Mesendoderm (in vitro differentiated cells): ENCODE results near the gene ESRP2.

Source experiments
- DNase-seq: peaks from one replicate; pipeline ENCODE4 v3.0.0; 2013
- H2AK5ac ChIP-seq: 2 replicates; pipeline ENCODE4 v1.6.1; 2013; ENCODE audit warnings: low read length, inconsistent platforms
- H2BK120ac ChIP-seq: 2 replicates; pipeline ENCODE4 v1.6.1; 2013; ENCODE audit warnings: low read depth, mild to moderate bottlenecking, low read length, moderate library complexity, mixed read lengths
- H2BK15ac ChIP-seq: replicated peaks from 2 replicates; pipeline ENCODE4 v1.6.1; 2013; ENCODE audit warnings: low read depth, mild to moderate bottlenecking, moderate library complexity
- H2BK5ac ChIP-seq: 2 replicates; pipeline ENCODE4 v1.6.1; 2013; ENCODE audit warnings: low read length, inconsistent platforms
- H3K18ac ChIP-seq: 2 replicates; pipeline ENCODE4 v1.6.1; 2013; ENCODE audit warnings: mild to moderate bottlenecking, low read length, mixed read lengths
- H3K23ac ChIP-seq: one replicate; pipeline ENCODE4 v1.6.1; 2013; ENCODE audit warnings: low read length
- H3K27ac ChIP-seq: 2 replicates; pipeline ENCODE4 v1.5.1; 2013; ENCODE audit warnings: low read depth, mild to moderate bottlenecking, inconsistent platforms, low read length, moderate library complexity
- H3K27me3 ChIP-seq: 2 replicates; pipeline ENCODE4 v1.6.1; 2013; ENCODE audit warnings: low read length, control low read depth, mild to moderate bottlenecking, inconsistent platforms; ENCODE audit not compliant: insufficient read depth, poor library complexity
- H3K36me3 ChIP-seq: 2 replicates; pipeline ENCODE4 v1.6.1; 2013; ENCODE audit warnings: low read length, inconsistent platforms; ENCODE audit not compliant: control insufficient read depth, insufficient read depth
- H3K4ac ChIP-seq: one replicate; pipeline ENCODE4 v1.6.1; 2013; ENCODE audit warnings: low read depth, mild to moderate bottlenecking, low read length, moderate library complexity
- H3K4me1 ChIP-seq: 2 replicates; pipeline ENCODE4 v1.6.1; 2013; ENCODE audit warnings: low read depth, low read length, inconsistent platforms; ENCODE audit not compliant: control insufficient read depth
- H3K4me2 ChIP-seq: 2 replicates; pipeline ENCODE4 v1.6.1; 2013; ENCODE audit warnings: low read length
- H3K4me3 ChIP-seq: 2 replicates; pipeline ENCODE4 v1.5.1; 2013; ENCODE audit warnings: mild to moderate bottlenecking, low read length
- H3K56ac ChIP-seq: one replicate; pipeline ENCODE4 v1.6.1; 2013; ENCODE audit warnings: low read length
- H3K79me1 ChIP-seq: 2 replicates; pipeline ENCODE4 v1.6.1; 2013; ENCODE audit warnings: low read length, inconsistent platforms
- H3K79me2 ChIP-seq: 2 replicates; pipeline ENCODE4 v1.6.1; 2013; ENCODE audit warnings: mild to moderate bottlenecking, low read length; ENCODE audit not compliant: control insufficient read depth, insufficient read depth
- H3K9ac ChIP-seq: 2 replicates; pipeline ENCODE4 v1.6.1; 2013; ENCODE audit warnings: low read length, inconsistent platforms
- H4K5ac ChIP-seq: one replicate; pipeline ENCODE4 v1.6.1; 2013; ENCODE audit warnings: low read length
- H4K8ac ChIP-seq: one replicate; pipeline ENCODE4 v1.6.1; 2013; ENCODE audit warnings: low read depth, mild to moderate bottlenecking, control low read depth, low read length, moderate library complexity
- WGBS: extraction: QIAGEN DNeasy Blood & Tissue Kit; methylation state at CpG from one replicate; pipeline ENCODE4 v1.1.7; 2013; ENCODE audit warnings: low lambda C conversion rate, missing lambda C conversion rate; ENCODE audit not compliant: insufficient coverage; ENCODE audit errors: extremely low coverage; 5-methylcytosine and 5-hydroxymethylcytosine counted together

Gene ESRP2

DNA sequence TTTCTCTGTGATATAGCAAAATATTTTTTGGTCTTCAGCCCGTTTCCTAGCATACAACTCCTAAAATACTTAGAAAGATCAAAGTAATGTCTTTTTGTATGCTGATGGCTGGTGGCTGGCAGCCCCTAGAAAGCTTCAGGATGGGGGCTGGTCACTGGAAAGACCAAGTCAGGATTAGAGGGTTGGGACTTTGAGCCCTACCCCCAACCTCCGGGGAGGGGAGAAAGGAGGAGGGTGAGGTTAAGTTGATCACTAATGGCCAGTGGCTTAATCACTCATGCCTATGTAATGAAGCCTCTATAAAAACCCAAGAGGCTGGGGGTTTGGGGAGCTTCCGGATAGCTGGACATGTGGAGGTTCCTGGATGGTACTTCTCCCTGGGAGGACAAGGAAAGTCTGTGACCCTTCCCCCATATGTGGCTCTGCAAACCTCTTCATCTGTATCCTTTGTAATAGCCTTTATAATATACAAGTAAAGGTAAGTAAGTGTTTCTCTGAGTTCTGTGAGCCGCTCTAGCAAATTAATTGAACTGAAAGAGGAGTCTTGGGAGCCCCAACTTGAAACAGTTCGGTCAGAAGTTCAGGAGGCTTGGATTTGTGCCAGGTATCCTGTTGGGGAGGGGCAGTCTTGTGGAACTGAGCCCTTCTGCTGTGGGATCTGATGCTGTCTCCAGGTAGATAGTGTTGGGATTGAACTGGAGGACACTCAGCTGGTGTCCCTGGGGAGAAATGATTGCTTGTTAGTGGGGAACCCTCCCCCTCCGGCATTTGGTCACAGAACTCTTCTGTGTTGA lies 31.9 kb upstream of the ESRP2 start:
- peak overlapping the region; percentile 5 for H3K4me2 ChIP-seq
- no peak overlapping the region for H3K4ac ChIP-seq
- peaks cover 7% of the 10 kb centered on the region for H3K79me1 ChIP-seq
- peaks cover 2% of the 10 kb centered on the region for H3K4me1 ChIP-seq
- no peak overlapping the region for H4K5ac ChIP-seq
- no peak overlapping the region for H4K8ac ChIP-seq
- H2BK5ac ChIP-seq = peak overlapping the region; percentile 44
- peak overlapping the region; percentile 1 for H3K56ac ChIP-seq
- DNase-seq = peak; percentile 80
- no peak overlapping the region for H2BK15ac ChIP-seq
- no peaks in the 10 kb centered on the region for H3K27me3 ChIP-seq
- peak overlapping the region; percentile 0 for H3K9ac ChIP-seq
- no peaks in the 10 kb centered on the region for H3K36me3 ChIP-seq
- H2AK5ac ChIP-seq = no peak overlapping the region
- peak overlapping the region; percentile 4 for H3K18ac ChIP-seq
- no peak overlapping the region for H3K4me3 ChIP-seq
- H3K27ac ChIP-seq = no peak overlapping the region
- WGBS = no CpG with 5 or more reads among the region's 6 CpGs
- H3K23ac ChIP-seq = no peak overlapping the region
- H3K79me2 ChIP-seq = peaks cover 45% of the 10 kb centered on the region
- H2BK120ac ChIP-seq = no peak overlapping the region

GRCh38 chr16:68265078-68265920 lies 29.4 kb upstream of the ESRP2 start:
- Histone ChIP-seq H3K79me1 (peaks cover 7% of the 10 kb centered on the region), H3K18ac (peak overlapping the region; percentile 13), H3K9ac (peak overlapping the region; percentile 97), H3K56ac (peak overlapping the region; percentile 99), H3K27ac (peak overlapping the region; percentile 77), H3K79me2 (peaks cover 30% of the 10 kb centered on the region), H3K36me3 (no peaks in the 10 kb centered on the region), H3K4me1 (peaks cover 2% of the 10 kb centered on the region), H3K23ac (peak overlapping the region; percentile 99), H3K4me2 (peak overlapping the region; percentile 39), H4K5ac (no peak overlapping the region), H3K4me3 (peak overlapping the region; percentile 88), H4K8ac (no peak overlapping the region), H2AK5ac (no peak overlapping the region), H2BK15ac (no peak overlapping the region), H3K27me3 (no peaks in the 10 kb centered on the region), H3K4ac (no peak overlapping the region), H2BK120ac (no peak overlapping the region), H2BK5ac (no peak overlapping the region)
- peak; percentile 86 for DNase-seq
- no CpG with 5 or more reads among the region's 23 CpGs for WGBS

- Histone ChIP-seq H2BK120ac (no peak within 1 kb of the TSS), H3K4me1 (peaks cover 2% of the 10 kb centered on the region), H3K27me3 (no peaks in the 10 kb centered on the region), H3K79me1 (peaks cover 4% of the 10 kb centered on the region), H3K56ac (peak within 1 kb of the TSS; percentile 99), H2BK15ac (no peak within 1 kb of the TSS), H3K9ac (peak within 1 kb of the TSS; percentile 97), H4K5ac (no peak within 1 kb of the TSS), H2AK5ac (peak within 1 kb of the TSS; percentile 45), H3K4me2 (peak within 1 kb of the TSS; percentile 71), H3K18ac (peak within 1 kb of the TSS; percentile 61), H2BK5ac (peak within 1 kb of the TSS; percentile 84), H3K23ac (peak within 1 kb of the TSS; percentile 99), H4K8ac (peak within 1 kb of the TSS; percentile 17), H3K4ac (peak within 1 kb of the TSS; percentile 39), H3K4me3 (peak within 1 kb of the TSS; percentile 88), H3K27ac (peak within 1 kb of the TSS; percentile 81), H3K79me2 (peaks cover 21% of the 10 kb centered on the region), H3K36me3 (no peaks in the 10 kb centered on the region)
- no CpG with 5 or more reads among the region's 123 CpGs for WGBS
- DNase-seq = peak; percentile 78
Observed at GRCh38 chr16:68264128-68265077, 28.5 kb upstream of the ESRP2 start, which contains the start of gene SLC7A6. Gene SLC7A6 (plus strand): TSS chr16:68264526. CDS start chr16:68274727, 10,201 bp downstream.

DNA sequence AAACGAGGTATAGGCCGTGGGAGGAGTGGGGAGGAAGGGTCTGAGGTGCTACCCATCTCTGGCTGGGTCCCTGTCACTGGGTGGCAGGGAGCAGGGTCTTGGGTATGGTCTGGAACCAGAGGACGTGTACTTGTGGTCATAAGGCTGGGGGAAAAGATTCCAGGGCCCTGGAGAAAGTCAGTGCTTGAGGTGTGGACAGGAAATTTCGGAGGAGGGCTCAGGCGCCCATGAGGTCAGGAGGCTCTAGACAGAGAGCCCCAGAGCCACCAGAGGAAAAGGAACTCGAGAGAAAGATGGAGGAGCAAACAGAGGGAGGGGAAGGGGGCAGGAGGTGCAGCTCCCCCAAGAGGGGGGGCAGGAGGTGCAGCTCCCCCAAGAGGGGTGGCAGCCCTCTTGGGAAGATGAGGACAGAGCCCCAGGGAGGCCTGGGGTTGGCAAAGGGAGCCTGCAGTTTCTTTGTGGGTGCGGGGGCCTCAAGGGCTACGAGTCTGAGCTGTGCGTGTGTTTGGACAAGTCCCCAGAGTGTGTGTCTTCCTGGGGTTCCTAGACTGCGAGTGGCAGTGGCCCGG lies 27.7 kb upstream of the ESRP2 start:
- Histone ChIP-seq H2BK120ac (no peak overlapping the region), H3K27me3 (no peaks in the 10 kb centered on the region), H2AK5ac (no peak overlapping the region), H3K4me2 (peak overlapping the region; percentile 71), H3K23ac (peak overlapping the region; percentile 89), H3K79me1 (peaks cover 2% of the 10 kb centered on the region), H3K27ac (peak overlapping the region; percentile 81), H3K4me1 (peaks cover 2% of the 10 kb centered on the region), H3K9ac (peak overlapping the region; percentile 97), H3K79me2 (peaks cover 16% of the 10 kb centered on the region), H3K18ac (peak overlapping the region; percentile 61), H2BK5ac (no peak overlapping the region), H3K4ac (peak overlapping the region; percentile 39), H3K4me3 (peak overlapping the region; percentile 65), H2BK15ac (no peak overlapping the region), H3K36me3 (no peaks in the 10 kb centered on the region), H3K56ac (peak overlapping the region; percentile 99), H4K5ac (no peak overlapping the region), H4K8ac (peak overlapping the region; percentile 17)
- no peak for DNase-seq
- WGBS = no CpG with 5 or more reads among the region's 11 CpGs
